ENCODE data around the gene CALML4. TPM values are rescaled to one million over a fixed set of nuclear protein-coding genes. Genes with fewer than 3 reads are reported as not detected.
"Not testable (repeated sequence)": the region's sequence is repeated elsewhere in the genome, so short reads cannot be mapped to it uniquely, and the experiment has no call there.

Gene CALML4
- total and polyA plus RNA-seq, 2 experiments from 2014 or later: 13.4 to 16.2 TPM

GRCh38 chr15:68223171-68223570 lies 18.0 kb upstream of the CALML4 start:
- ATAC-seq: no peak
- Histone ChIP-seq H3K79me2 (replicated peaks; ENCODE audit: insufficient read depth) (peaks cover 84% of the 10 kb centered on the region), H3K27me3 (ENCODE audit: insufficient read depth) (no peaks in the 10 kb centered on the region), H3K4me1 (ENCODE audit: insufficient read depth) (peaks cover 12% of the 10 kb centered on the region; the same call in 1 of the 2 replicates), H3K9me2 (ENCODE audit: insufficient read depth) (no peaks in the 10 kb centered on the region), H3K4me2 (no peak overlapping the region), H3F3A (replicated peaks; ENCODE audit: low read depth) (peaks cover 5% of the 10 kb centered on the region; the same call in 1 of the 2 replicates), H2AFZ (no peak overlapping the region), H3K4me3 (no peak overlapping the region), H4K20me1 (replicated peaks; ENCODE audit: insufficient read depth) (peaks cover 34% of the 10 kb centered on the region), H3K36me3 (ENCODE audit: insufficient read depth) (peaks cover 5% of the 10 kb centered on the region; the same call in 1 of the 2 replicates), H3K27ac (ENCODE audit: low read depth) (no peak overlapping the region)
- Mint-ChIP-seq H3K4me3 (no peak overlapping the region), H3K36me3 (ENCODE audit: low read depth) (peaks cover 63% of the 10 kb centered on the region), H3K27me3 (ENCODE audit: insufficient read depth, low read depth, poor library complexity) (no peaks in the 10 kb centered on the region), H3K9me3 (peaks cover 27% of the 10 kb centered on the region), H3K27ac (no peak overlapping the region), H3K4me1 (peaks cover 16% of the 10 kb centered on the region)
- TF ChIP-seq CREB1 (CRISPR knock-in tag; IDR thresholded peaks at IDR 0.05; ENCODE audit: low read depth) (no peak), EZH2 (IDR thresholded peaks at IDR 0.05; ENCODE audit: low read depth, unreplicated experiment) (no peak)
- no peak for DNase-seq (ENCODE audit: low spot score)

DNA sequence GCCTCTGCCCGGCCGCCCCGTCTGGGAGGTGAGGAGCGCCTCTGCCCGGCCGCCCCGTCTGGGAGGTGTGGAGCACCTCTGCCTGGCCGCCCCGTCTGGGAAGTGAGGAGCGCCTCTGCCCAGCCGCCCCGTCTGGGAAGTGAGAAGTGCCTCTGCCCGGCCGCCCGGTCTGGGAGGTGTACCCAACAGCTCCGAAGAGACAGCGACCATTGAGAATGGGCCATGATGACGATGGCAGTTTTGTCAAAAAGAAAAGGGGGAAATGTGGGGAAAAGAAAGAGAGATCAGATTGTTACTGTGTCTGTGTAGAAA lies 17.3 kb upstream of the CALML4 start:
- not testable (repeated sequence) for H3K27me3 ChIP-seq (ENCODE audit: insufficient read depth); DNase-seq (ENCODE audit: low spot score); H3K4me2 ChIP-seq; H3K27ac ChIP-seq (ENCODE audit: low read depth); H3K4me1 Mint-ChIP-seq; H3K4me1 ChIP-seq (ENCODE audit: insufficient read depth); H3K27ac Mint-ChIP-seq; H3F3A ChIP-seq (replicated peaks; ENCODE audit: low read depth); H3K36me3 ChIP-seq (ENCODE audit: insufficient read depth); H3K9me2 ChIP-seq (ENCODE audit: insufficient read depth); H2AFZ ChIP-seq; H3K27me3 Mint-ChIP-seq (ENCODE audit: insufficient read depth, low read depth, poor library complexity); H3K4me3 ChIP-seq; H3K4me3 Mint-ChIP-seq; ATAC-seq
- Histone ChIP-seq H3K79me2 (replicated peaks; ENCODE audit: insufficient read depth) (peaks cover 84% of the 10 kb centered on the region), H4K20me1 (replicated peaks; ENCODE audit: insufficient read depth) (peaks cover 31% of the 10 kb centered on the region)
- peaks cover 71% of the 10 kb centered on the region for H3K36me3 Mint-ChIP-seq (ENCODE audit: low read depth)
- H3K9me3 Mint-ChIP-seq: peaks cover 27% of the 10 kb centered on the region

DNA sequence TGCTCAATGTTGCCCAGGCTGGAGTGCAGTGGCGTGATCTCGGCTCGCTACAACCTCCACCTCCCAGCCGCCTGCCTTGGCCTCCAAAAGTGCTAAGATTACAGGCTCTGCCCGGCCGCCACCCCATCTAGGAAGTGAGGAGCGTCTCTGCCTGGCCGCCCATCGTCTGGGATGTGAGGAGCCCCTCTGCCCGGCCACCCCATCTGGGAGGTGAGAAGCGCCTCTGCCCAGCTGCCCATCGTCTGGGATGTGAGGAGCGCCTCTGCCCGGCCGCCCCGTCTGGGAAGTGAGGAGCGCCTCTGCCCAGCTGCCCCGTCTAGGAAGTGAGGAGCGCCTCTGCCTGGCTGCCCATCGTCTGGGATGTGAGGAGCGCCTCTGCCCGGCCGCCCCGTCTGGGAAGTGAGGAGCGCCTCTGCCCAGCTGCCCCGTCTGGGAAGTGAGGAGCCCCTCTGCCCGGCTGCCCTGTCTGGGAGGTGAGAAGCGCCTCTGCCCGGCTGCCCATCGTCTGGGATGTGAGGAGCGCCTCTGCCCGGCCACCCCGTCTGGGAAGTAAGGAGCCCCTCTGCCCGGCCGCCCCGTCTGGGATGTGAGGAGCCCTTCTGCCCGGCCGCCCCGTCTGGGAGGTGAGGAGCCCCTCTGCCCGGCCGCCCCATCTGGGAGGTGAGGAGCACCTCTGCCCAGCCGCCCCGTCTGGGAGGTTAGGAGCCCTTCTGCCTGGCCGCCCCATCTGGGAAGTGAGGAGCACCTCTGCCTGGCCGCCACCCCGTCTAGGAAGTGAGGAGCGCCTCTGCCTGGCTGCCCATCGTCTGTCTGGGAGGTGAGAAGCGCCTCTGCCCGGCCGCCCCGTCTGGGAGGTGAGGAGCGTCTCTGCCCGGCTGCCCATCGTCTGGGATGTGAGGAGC lies 16.6 kb upstream of the CALML4 start:
- H3K4me3 Mint-ChIP-seq; H3F3A ChIP-seq (replicated peaks; ENCODE audit: low read depth); H3K27ac ChIP-seq (ENCODE audit: low read depth); DNase-seq (ENCODE audit: low spot score); H3K4me3 ChIP-seq; H3K4me1 Mint-ChIP-seq; H3K27me3 ChIP-seq (ENCODE audit: insufficient read depth); H3K27me3 Mint-ChIP-seq (ENCODE audit: insufficient read depth, low read depth, poor library complexity); H3K27ac Mint-ChIP-seq; ATAC-seq; H3K4me1 ChIP-seq (ENCODE audit: insufficient read depth); H2AFZ ChIP-seq; H3K4me2 ChIP-seq; H3K9me2 ChIP-seq (ENCODE audit: insufficient read depth): not testable (repeated sequence)
- peaks cover 84% of the 10 kb centered on the region for H3K79me2 ChIP-seq (replicated peaks; ENCODE audit: insufficient read depth)
- peaks cover 32% of the 10 kb centered on the region for H4K20me1 ChIP-seq (replicated peaks; ENCODE audit: insufficient read depth)
- H3K36me3 Mint-ChIP-seq (ENCODE audit: low read depth): peaks cover 76% of the 10 kb centered on the region
- H3K36me3 ChIP-seq (ENCODE audit: insufficient read depth): peaks cover 10% of the 10 kb centered on the region; the same call in 1 of the 2 replicates
- H3K9me3 Mint-ChIP-seq: peaks cover 27% of the 10 kb centered on the region

GRCh38 chr15:68220967-68221366 lies 15.8 kb upstream of the CALML4 start:
- Histone ChIP-seq H3F3A (replicated peaks; ENCODE audit: low read depth) (no peaks in the 10 kb centered on the region), H2AFZ (no peak overlapping the region), H3K4me3 (no peak overlapping the region), H3K27me3 (ENCODE audit: insufficient read depth) (no peaks in the 10 kb centered on the region), H3K4me1 (ENCODE audit: insufficient read depth) (no peaks in the 10 kb centered on the region), H3K4me2 (no peak overlapping the region), H3K79me2 (replicated peaks; ENCODE audit: insufficient read depth) (peaks cover 84% of the 10 kb centered on the region), H4K20me1 (replicated peaks; ENCODE audit: insufficient read depth) (peaks cover 35% of the 10 kb centered on the region), H3K27ac (ENCODE audit: low read depth) (no peak overlapping the region), H3K36me3 (ENCODE audit: insufficient read depth) (peaks cover 10% of the 10 kb centered on the region; the same call in 1 of the 2 replicates), H3K9me2 (ENCODE audit: insufficient read depth) (no peaks in the 10 kb centered on the region)
- peaks cover 81% of the 10 kb centered on the region for H3K36me3 Mint-ChIP-seq (ENCODE audit: low read depth)
- no peak for ATAC-seq
- no peak for DNase-seq (ENCODE audit: low spot score)
- no peaks in the 10 kb centered on the region for H3K27me3 Mint-ChIP-seq (ENCODE audit: insufficient read depth, low read depth, poor library complexity)
- no peaks in the 10 kb centered on the region for H3K4me1 Mint-ChIP-seq
- no peak overlapping the region for H3K4me3 Mint-ChIP-seq
- H3K9me3 Mint-ChIP-seq: peaks cover 27% of the 10 kb centered on the region
- no peak overlapping the region for H3K27ac Mint-ChIP-seq
- TF ChIP-seq NANOG (IDR thresholded peaks at IDR 0.05; ENCODE audit: borderline replicate concordance) (no peak), STAT1 (IDR thresholded peaks at IDR 0.05; ENCODE audit: unreplicated experiment) (no peak)
- TF ChIP-seq, protein P1, sequence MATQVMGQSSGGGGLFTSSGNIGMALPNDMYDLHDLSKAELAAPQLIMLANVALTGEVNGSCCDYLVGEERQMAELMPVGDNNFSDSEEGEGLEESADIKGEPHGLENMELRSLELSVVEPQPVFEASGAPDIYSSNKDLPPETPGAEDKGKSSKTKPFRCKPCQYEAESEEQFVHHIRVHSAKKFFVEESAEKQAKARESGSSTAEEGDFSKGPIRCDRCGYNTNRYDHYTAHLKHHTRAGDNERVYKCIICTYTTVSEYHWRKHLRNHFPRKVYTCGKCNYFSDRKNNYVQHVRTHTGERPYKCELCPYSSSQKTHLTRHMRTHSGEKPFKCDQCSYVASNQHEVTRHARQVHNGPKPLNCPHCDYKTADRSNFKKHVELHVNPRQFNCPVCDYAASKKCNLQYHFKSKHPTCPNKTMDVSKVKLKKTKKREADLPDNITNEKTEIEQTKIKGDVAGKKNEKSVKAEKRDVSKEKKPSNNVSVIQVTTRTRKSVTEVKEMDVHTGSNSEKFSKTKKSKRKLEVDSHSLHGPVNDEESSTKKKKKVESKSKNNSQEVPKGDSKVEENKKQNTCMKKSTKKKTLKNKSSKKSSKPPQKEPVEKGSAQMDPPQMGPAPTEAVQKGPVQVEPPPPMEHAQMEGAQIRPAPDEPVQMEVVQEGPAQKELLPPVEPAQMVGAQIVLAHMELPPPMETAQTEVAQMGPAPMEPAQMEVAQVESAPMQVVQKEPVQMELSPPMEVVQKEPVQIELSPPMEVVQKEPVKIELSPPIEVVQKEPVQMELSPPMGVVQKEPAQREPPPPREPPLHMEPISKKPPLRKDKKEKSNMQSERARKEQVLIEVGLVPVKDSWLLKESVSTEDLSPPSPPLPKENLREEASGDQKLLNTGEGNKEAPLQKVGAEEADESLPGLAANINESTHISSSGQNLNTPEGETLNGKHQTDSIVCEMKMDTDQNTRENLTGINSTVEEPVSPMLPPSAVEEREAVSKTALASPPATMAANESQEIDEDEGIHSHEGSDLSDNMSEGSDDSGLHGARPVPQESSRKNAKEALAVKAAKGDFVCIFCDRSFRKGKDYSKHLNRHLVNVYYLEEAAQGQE (IDR thresholded peaks at IDR 0.05; ENCODE audit: unreplicated experiment): no peak
